Dendritic cell treated with granulocyte-macrophage colony-stimulating factor and Interleukin-4, amounts not matched to agents 40 ng/mL and 50 ng/mL, for 4 days (primary cell): ENCODE data around the gene PLCD4.

Experiments used
- H3K27ac Mint-ChIP-seq: one replicate; pipeline ENCODE4 v1.8.0; 2022; ENCODE audit warnings: mild to moderate bottlenecking, mixed read lengths
- H3K27me3 Mint-ChIP-seq: one replicate; pipeline ENCODE4 v1.8.0; 2022; ENCODE audit warnings: mild to moderate bottlenecking, mixed read lengths
- H3K36me3 Mint-ChIP-seq: one replicate; pipeline ENCODE4 v1.8.0; 2022; ENCODE audit warnings: low read depth, mixed read lengths
- H3K4me1 Mint-ChIP-seq: one replicate; pipeline ENCODE4 v1.8.0; 2022; ENCODE audit warnings: low read depth, mixed read lengths
- H3K4me3 Mint-ChIP-seq: one replicate; pipeline ENCODE4 v1.8.0; 2022; ENCODE audit warnings: mild to moderate bottlenecking, moderate library complexity, mixed read lengths
- H3K9me3 Mint-ChIP-seq: one replicate; pipeline ENCODE4 v1.8.0; 2022; ENCODE audit warnings: mixed read lengths
- intact Hi-C: fragments of 100-400 bp; cut with micrococcal nuclease; formaldehyde crosslinking; loops from one replicate; pipeline ENCODE4 v1.15.0; 2022

Gene PLCD4

GRCh38 chr2:218662377-218662776 is 54.7 kb downstream of the PLCD4 start:
- Mint-ChIP-seq H3K9me3 (no peaks in the 10 kb centered on the region), H3K27ac (no peak overlapping the region), H3K27me3 (no peaks in the 10 kb centered on the region), H3K4me3 (no peak overlapping the region), H3K36me3 (peaks cover 82% of the 10 kb centered on the region), H3K4me1 (peaks cover 25% of the 10 kb centered on the region)
- intact Hi-C loops: no loop called here

GRCh38 chr2:218662827-218663226 is 55.1 kb downstream of the PLCD4 start:
- intact Hi-C loops: no loop called here
- peaks cover 25% of the 10 kb centered on the region for H3K4me1 Mint-ChIP-seq
- no peaks in the 10 kb centered on the region for H3K27me3 Mint-ChIP-seq
- no peak overlapping the region for H3K4me3 Mint-ChIP-seq
- H3K27ac Mint-ChIP-seq: no peak overlapping the region
- no peaks in the 10 kb centered on the region for H3K9me3 Mint-ChIP-seq
- peaks cover 82% of the 10 kb centered on the region for H3K36me3 Mint-ChIP-seq

GRCh38 chr2:218663901-218664300 is 56.2 kb downstream of the PLCD4 start:
- intact Hi-C loops: no loop called here
- Mint-ChIP-seq H3K4me1 (peaks cover 16% of the 10 kb centered on the region), H3K27ac (no peak overlapping the region), H3K36me3 (peaks cover 82% of the 10 kb centered on the region), H3K9me3 (no peaks in the 10 kb centered on the region), H3K27me3 (no peaks in the 10 kb centered on the region), H3K4me3 (no peak overlapping the region)

- Mint-ChIP-seq H3K4me1 (peaks cover 13% of the 10 kb centered on the region), H3K27ac (no peak overlapping the region), H3K36me3 (peaks cover 74% of the 10 kb centered on the region), H3K27me3 (no peaks in the 10 kb centered on the region), H3K4me3 (no peak overlapping the region), H3K9me3 (no peaks in the 10 kb centered on the region)
- intact Hi-C loops: no loop called here
These were observed 57.0 kb downstream of the PLCD4 start for GRCh38 chr2:218664653-218665052.

GRCh38 chr2:218671097-218671653 is 63.5 kb downstream of the PLCD4 start:
- H3K4me1 Mint-ChIP-seq: peaks cover 19% of the 10 kb centered on the region
- H3K36me3 Mint-ChIP-seq: peaks cover 40% of the 10 kb centered on the region
- no peaks in the 10 kb centered on the region for H3K27me3 Mint-ChIP-seq
- peak overlapping the region; percentile 95 for H3K4me3 Mint-ChIP-seq
- H3K9me3 Mint-ChIP-seq: no peaks in the 10 kb centered on the region
- peak overlapping the region; percentile 88 for H3K27ac Mint-ChIP-seq
- intact Hi-C loops: no loop called here

GRCh38 chr2:218671654-218672566 is 64.2 kb downstream of the PLCD4 start, which contains the start of the genes RNF25 and STK36:
Gene RNF25, minus strand, starts transcription at chr2:218672002. Its CDS starts 32 bp downstream, at chr2:218671970.
Gene STK36, plus strand, starts transcription at chr2:218672086. Its CDS starts 744 bp downstream, at chr2:218672830.
- no peaks in the 10 kb centered on the region for H3K9me3 Mint-ChIP-seq
- intact Hi-C loops: loop anchor here (2.0 kb wide), 1 partner anchor 39 kb away; the partner anchor contains the start of gene TTLL4
- H3K4me1 Mint-ChIP-seq: peaks cover 19% of the 10 kb centered on the region
- H3K27ac Mint-ChIP-seq: peak within 1 kb of the TSS; percentile 88
- no peaks in the 10 kb centered on the region for H3K27me3 Mint-ChIP-seq
- H3K36me3 Mint-ChIP-seq: peaks cover 39% of the 10 kb centered on the region
- peak within 1 kb of the TSS; percentile 95 for H3K4me3 Mint-ChIP-seq

GRCh38 chr2:218679119-218679518 is 71.4 kb downstream of the PLCD4 start:
- H3K27me3 Mint-ChIP-seq: no peaks in the 10 kb centered on the region
- no peak overlapping the region for H3K4me3 Mint-ChIP-seq
- H3K36me3 Mint-ChIP-seq: peaks cover 11% of the 10 kb centered on the region
- H3K27ac Mint-ChIP-seq: no peak overlapping the region
- intact Hi-C loops: no loop called here
- no peaks in the 10 kb centered on the region for H3K9me3 Mint-ChIP-seq
- peaks cover 13% of the 10 kb centered on the region for H3K4me1 Mint-ChIP-seq

GRCh38 chr2:218680061-218680460 is 72.4 kb downstream of the PLCD4 start:
- H3K9me3 Mint-ChIP-seq: no peaks in the 10 kb centered on the region
- no peaks in the 10 kb centered on the region for H3K27me3 Mint-ChIP-seq
- intact Hi-C loops: no loop called here
- H3K36me3 Mint-ChIP-seq: peaks cover 11% of the 10 kb centered on the region
- peaks cover 13% of the 10 kb centered on the region for H3K4me1 Mint-ChIP-seq
- H3K27ac Mint-ChIP-seq: no peak overlapping the region
- H3K4me3 Mint-ChIP-seq: no peak overlapping the region
